HepG2 (cell line): ENCODE data around the gene SLBP. TPM values are rescaled to one million over a fixed set of nuclear protein-coding genes. Genes with fewer than 3 reads are reported as not detected.

Source experiments
- ARID3A ChIP-seq: IDR thresholded peaks from 2 replicates; pipeline ENCODE4 v1.6.1; 2012; ENCODE audit warnings: low read depth, low read length, improper control_type of control experiment
- CSRNP1 ChIP-seq: sonication (generic); formaldehyde crosslinking; IDR thresholded peaks from 2 replicates; pipeline ENCODE4 v1.8.1; 2023; ENCODE audit warnings: mild to moderate bottlenecking, missing genetic modification reagents
- ELF1 ChIP-seq: sonication (generic); formaldehyde crosslinking; IDR thresholded peaks from 2 replicates; pipeline ENCODE4 v1.4.0; 2020; ENCODE audit warnings: missing genetic modification reagents
- FOXA1 ChIP-seq, 2 experiments: fragments of 450-650 bp in 1 of 2; sonication (generic) in 1 of 2; formaldehyde crosslinking in 1 of 2; IDR thresholded peaks; 2 replicates each; pipeline versions ENCODE4 v1.4.0 to v1.6.1; 2016 to 2020; ENCODE audit warnings: missing genetic modification reagents in 1 of 2
- FOXK1 ChIP-seq: sonication (generic); formaldehyde crosslinking; IDR thresholded peaks from 2 replicates; pipeline ENCODE4 v1.4.0; 2020; ENCODE audit warnings: low read depth, missing genetic modification reagents, borderline replicate concordance
- GATAD2A ChIP-seq: IDR thresholded peaks from 2 replicates; pipeline ENCODE4 v1.6.1; 2016
- HDAC2 ChIP-seq: sonication (generic); formaldehyde crosslinking; IDR thresholded peaks from 2 replicates; pipeline ENCODE4 v1.4.0; 2020; ENCODE audit warnings: missing genetic modification reagents
- HES4 ChIP-seq: sonication (generic); formaldehyde crosslinking; IDR thresholded peaks from 2 replicates; pipeline ENCODE4 v1.9.0; 2021; ENCODE audit warnings: mild to moderate bottlenecking, missing genetic modification reagents, borderline replicate concordance
- HMG20B ChIP-seq: conservative IDR thresholded peaks from 2 replicates; pipeline ENCODE4 v1.6.1; 2016; ENCODE audit warnings: missing genetic modification reagents, missing compliant biosample characterization
- HMGXB3 ChIP-seq: sonication (generic); formaldehyde crosslinking; IDR thresholded peaks from 2 replicates; pipeline ENCODE4 v1.4.0; 2020; ENCODE audit warnings: missing genetic modification reagents, borderline replicate concordance
- HOXA5 ChIP-seq: sonication (generic); formaldehyde crosslinking; IDR thresholded peaks from 2 replicates; pipeline ENCODE4 v1.4.0; 2020; ENCODE audit warnings: missing genetic modification reagents
- PBX2 ChIP-seq: IDR thresholded peaks from 2 replicates; pipeline ENCODE4 v1.6.1; 2016; ENCODE audit warnings: control low read depth
- PLRG1 ChIP-seq: fragments of 450-650 bp; conservative IDR thresholded peaks from 2 replicates; pipeline ENCODE4 v1.6.1; 2016
- RFX3 ChIP-seq: IDR thresholded peaks from 2 replicates; pipeline ENCODE4 v1.6.1; 2016; ENCODE audit warnings: missing biosample characterization, missing genetic modification reagents
- RFXANK ChIP-seq: IDR thresholded peaks from 2 replicates; pipeline ENCODE4 v1.6.1; 2016
- SIN3A ChIP-seq: IDR thresholded peaks from 2 replicates; pipeline ENCODE4 v1.6.1; 2011; ENCODE audit warnings: low read depth, mild to moderate bottlenecking, control low read depth, low read length, borderline replicate concordance
- SP140L ChIP-seq: sonication (generic); formaldehyde crosslinking; IDR thresholded peaks from 2 replicates; pipeline ENCODE4 v1.4.0; 2020; ENCODE audit warnings: missing genetic modification reagents, borderline replicate concordance
- SP5 ChIP-seq: IDR thresholded peaks from 2 replicates; pipeline ENCODE4 v1.6.1; 2016; ENCODE audit warnings: low read depth, borderline replicate concordance
- TBX2 ChIP-seq: sonication (generic); formaldehyde crosslinking; IDR thresholded peaks from 2 replicates; pipeline ENCODE4 v1.5.0; 2020; ENCODE audit warnings: missing genetic modification reagents, mild to moderate bottlenecking, borderline replicate concordance
- ZFY ChIP-seq: sonication (generic); formaldehyde crosslinking; IDR thresholded peaks from 2 replicates; pipeline ENCODE4 v1.4.0; 2020; ENCODE audit warnings: missing genetic modification reagents
- ZNF274 ChIP-seq: sonication (generic); formaldehyde crosslinking; IDR thresholded peaks from 2 replicates; pipeline ENCODE4 v1.5.1; 2020; ENCODE audit warnings: mild to moderate bottlenecking, missing genetic modification reagents
- ZNF296 ChIP-seq: sonication (generic); formaldehyde crosslinking; conservative IDR thresholded peaks from 2 replicates; pipeline ENCODE4 v1.5.0; 2020; ENCODE audit warnings: mild to moderate bottlenecking, missing genetic modification reagents
- ZSCAN25 ChIP-seq: sonication (generic); formaldehyde crosslinking; IDR thresholded peaks from 2 replicates; pipeline ENCODE4 v1.8.0; 2022; ENCODE audit warnings: mild to moderate bottlenecking, missing genetic modification reagents
- polyA plus RNA-seq, 8 experiments: library from polyadenylated mRNA; depleted of rRNA in 3 of 8; stranded (reverse) in 7 of 8; unstranded in 1 of 8; fragments of >200 nt; fragmentation: Illumina TruSeq in 4 of 8; extraction: Trizol in 4 of 8; gene quantifications; 2 replicates each; pipeline versions ENCODE4 v1.2.1 to v1.2.3, GENCODE V29; 2011 to 2016; ENCODE audit warnings: low read depth in 4 of 8, missing spikeins in 1 of 8, mixed read lengths in 1 of 8; ENCODE audit not compliant: insufficient read depth in 1 of 8
- total RNA-seq, 5 experiments: library from RNA; depleted of rRNA; stranded (reverse); fragments of >200 nt; fragmentation: Illumina TruSeq; extraction: Trizol; gene quantifications; 2 replicates each; pipeline ENCODE4 v1.2.3, GENCODE V29; 2016; ENCODE audit warnings: low read depth in 1 of 5

Gene SLBP
- total and polyA plus RNA-seq, 2 of the 13 experiments (the other 11 are each of a cell fraction or from before 2014, with no cell fraction given): 43.9 to 104 TPM

- TF ChIP-seq HMGXB3 (CRISPR knock-in tag) (no peak), FOXK1 (CRISPR knock-in tag) (peak; percentile 50; the same call in 1 of the 2 replicates), ARID3A (no peak), FOXA1 (IDR thresholded peaks at IDR 0.05) (no peak), FOXA1 (CRISPR knock-in tag; IDR thresholded peaks at IDR 0.05) (peak; percentile 91), RFX3 (CRISPR knock-in tag) (no peak), HMG20B (CRISPR knock-in tag) (no peak), SIN3A (no peak), PBX2 (CRISPR knock-in tag) (no peak), ELF1 (CRISPR knock-in tag) (peak; percentile 44; the same call in 1 of the 2 replicates), GATAD2A (CRISPR knock-in tag) (peak; percentile 76), CSRNP1 (CRISPR knock-in tag) (0 out of 2 replicates have a peak, but pooled peaks have one; percentile 47), TBX2 (CRISPR knock-in tag) (peak; percentile 89), PLRG1 (no peak), ZNF296 (no peak; the same call in 1 of the 2 replicates), SP140L (CRISPR knock-in tag) (no peak), ZSCAN25 (CRISPR knock-in tag) (peak; percentile 72), SP5 (CRISPR knock-in tag) (no peak), HDAC2 (peak; percentile 76; the same call in 1 of the 2 replicates), RFXANK (CRISPR knock-in tag) (no peak), HES4 (CRISPR knock-in tag) (peak; percentile 67; the same call in 1 of the 2 replicates), ZFY (CRISPR knock-in tag) (peak; percentile 97), HOXA5 (CRISPR knock-in tag) (peak; percentile 85), ZNF274 (CRISPR knock-in tag) (peak; percentile 71; the same call in 1 of the 2 replicates)
Observed at GRCh38 chr4:1746919-1747602, 34.9 kb upstream of the SLBP start (continued).
